SK-N-SH (cell line): ENCODE data around the gene GPR18.

ENCODE experiments used
- CTCF ChIP-seq: fragments of 200-600 bp; sonication (generic); IDR thresholded peaks from 2 replicates; pipeline ENCODE4 v1.6.1; 2017; ENCODE audit warnings: antibody characterized with exemption, mild to moderate bottlenecking, moderate library complexity
- EP300 ChIP-seq, 2 experiments: IDR thresholded peaks; 2 replicates each; pipeline versions ENCODE4 v1.4.0 to v1.6.1; 2012; ENCODE audit warnings: borderline replicate concordance in 1 of 2, low read depth in 1 of 2, low read length in 1 of 2
- FOSL2 ChIP-seq: IDR thresholded peaks from 2 replicates; pipeline ENCODE4 v1.4.0; 2012; ENCODE audit warnings: low read depth, mild to moderate bottlenecking, moderate library complexity, borderline replicate concordance
- IRF3 ChIP-seq: fragments of 150-350 bp; IDR thresholded peaks from 2 replicates; pipeline ENCODE4 v1.6.1; 2016; ENCODE audit warnings: mild to moderate bottlenecking, low read depth, low read length
- JUND ChIP-seq: IDR thresholded peaks from 2 replicates; pipeline ENCODE4 v1.4.0; 2012
- MAX ChIP-seq: IDR thresholded peaks from 2 replicates; pipeline ENCODE4 v1.4.0; 2012; ENCODE audit warnings: low read depth
- PBX3 ChIP-seq: IDR thresholded peaks from 2 replicates; pipeline ENCODE4; 2012
- POLR2AphosphoS5 ChIP-seq: IDR thresholded peaks from 2 replicates; pipeline ENCODE4 v1.6.1; 2012; ENCODE audit warnings: low read depth, low read length
- RFX5 ChIP-seq: IDR thresholded peaks from 2 replicates; pipeline ENCODE4 v1.6.1; 2012; ENCODE audit warnings: mild to moderate bottlenecking, improper control_type of control experiment, low read length
- SIN3A ChIP-seq: IDR thresholded peaks from 2 replicates; pipeline ENCODE4 v1.6.1; 2012; ENCODE audit warnings: low read depth, mild to moderate bottlenecking, low read length, moderate library complexity, borderline replicate concordance
- TAF1 ChIP-seq: IDR thresholded peaks from 2 replicates; pipeline ENCODE4 v1.6.1; 2012; ENCODE audit warnings: low read depth, mild to moderate bottlenecking, low read length, moderate library complexity, borderline replicate concordance
- USF1 ChIP-seq: IDR thresholded peaks from 2 replicates; pipeline ENCODE4 v1.4.0; 2012; ENCODE audit warnings: low read depth, borderline replicate concordance
- USF2 ChIP-seq: fragments of 150-350 bp; IDR thresholded peaks from 2 replicates; pipeline ENCODE4 v1.6.1; 2017; ENCODE audit warnings: antibody characterized with exemption, low read length, low read depth, borderline replicate concordance
- ZBTB33 ChIP-seq: IDR thresholded peaks from 2 replicates; pipeline ENCODE4 v1.4.0; 2012; ENCODE audit warnings: low read depth, borderline replicate concordance

GRCh38 chr13:99299920-99300341 is 41.8 kb upstream of the GPR18 start:
- TF ChIP-seq IRF3 (no peak), TAF1 (no peak), MAX (no peak), CTCF (no peak), JUND (no peak), POLR2AphosphoS5 (no peak), EP300 (IDR thresholded peaks at IDR 0.05; ENCODE audit: borderline replicate concordance in 1 of 2, low read depth in 1 of 2, low read length in 1 of 2) (no peak), FOSL2 (no peak), ZBTB33 (no peak), USF1 (no peak), USF2 (no peak), PBX3 (no peak), RFX5 (no peak), SIN3A (no peak)
